HG03571 (cell line): ENCODE measurements around the gene SCAF1.

Experiments
- ATAC-seq: cut with Tn5 transposase; IDR thresholded peaks from one replicate; pipeline ENCODE4 v1.9.1; 2021; ENCODE audit not compliant: unreplicated experiment

Gene SCAF1

GRCh38 chr19:49664171-49665035 lies 22.4 kb downstream of the SCAF1 start:
- no peak for ATAC-seq

- no peak for ATAC-seq
Observed at GRCh38 chr19:49665036-49665350, 23.0 kb downstream of the SCAF1 start.

DNA sequence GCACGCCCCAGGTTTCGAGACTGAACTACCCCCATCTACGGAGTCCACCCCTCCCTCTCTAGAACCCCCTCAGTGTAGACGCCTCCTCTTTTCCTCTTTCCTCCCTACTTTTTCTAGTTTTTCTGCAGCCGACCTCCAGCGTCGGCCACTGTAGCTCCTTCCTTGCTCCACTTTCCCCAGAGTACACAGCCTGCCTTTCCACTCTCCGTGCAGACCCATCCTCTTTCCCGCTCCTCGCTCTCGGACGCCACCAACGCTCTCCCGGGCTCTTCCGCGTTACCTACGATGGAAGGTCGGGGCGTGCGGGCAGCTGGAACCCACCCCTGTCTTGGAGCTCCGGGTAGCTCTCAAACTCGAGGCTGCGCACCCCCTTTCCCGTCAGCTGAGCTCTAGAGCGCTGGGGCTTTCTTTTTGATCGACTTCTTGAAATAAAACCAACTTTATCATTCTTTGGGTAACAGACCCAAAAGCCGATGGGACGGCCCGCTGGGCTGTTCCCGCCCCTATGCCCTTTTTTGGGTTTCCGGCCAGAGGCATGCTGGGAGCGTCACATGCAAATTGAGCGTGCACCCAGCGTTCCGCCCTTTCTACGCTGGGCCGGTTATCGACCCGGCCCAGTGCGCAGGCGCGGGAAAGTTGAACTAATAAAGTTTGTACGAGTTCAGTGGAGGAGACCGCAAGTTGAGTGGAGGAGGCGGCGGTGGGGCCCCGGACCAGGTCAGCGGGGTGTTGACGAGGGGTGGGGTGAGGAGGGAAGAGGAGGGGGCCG lies 23.5 kb downstream of the SCAF1 start, which contains the start of the genes BCL2L12 and IRF3:
TSS of gene BCL2L12 (plus strand) at position 583 of the 769 bp plus-strand sequence. CDS start 760 bp downstream, outside the sequence.
TSS of gene IRF3 (minus strand) at position 507 of the 769 bp plus-strand sequence. CDS start 1,019 bp downstream, outside the sequence.
- ATAC-seq = peak; percentile 72

- no peak for ATAC-seq
Observed at GRCh38 chr19:49666120-49666444, 24.1 kb downstream of the SCAF1 start.

DNA sequence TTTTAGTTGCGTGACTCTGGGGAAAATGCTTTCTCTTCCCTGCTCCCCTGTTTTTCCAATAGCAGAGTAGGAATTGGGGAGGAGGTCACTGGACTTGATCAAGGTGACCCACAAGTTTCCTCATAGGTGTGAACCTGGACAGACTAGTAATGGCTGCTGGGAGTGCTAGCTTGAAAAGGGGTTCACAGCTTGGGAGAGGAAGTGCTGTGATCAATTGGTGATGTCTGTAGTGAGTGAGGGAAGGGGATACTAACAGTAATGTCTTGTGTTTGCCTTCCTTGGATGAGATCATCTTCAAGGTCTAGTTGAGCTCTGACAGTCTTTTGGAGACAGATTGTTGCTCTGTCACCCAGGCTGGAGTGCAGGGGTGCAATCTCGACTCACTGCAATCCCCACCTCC lies 25.5 kb downstream of the SCAF1 start:
- no peak for ATAC-seq

DNA sequence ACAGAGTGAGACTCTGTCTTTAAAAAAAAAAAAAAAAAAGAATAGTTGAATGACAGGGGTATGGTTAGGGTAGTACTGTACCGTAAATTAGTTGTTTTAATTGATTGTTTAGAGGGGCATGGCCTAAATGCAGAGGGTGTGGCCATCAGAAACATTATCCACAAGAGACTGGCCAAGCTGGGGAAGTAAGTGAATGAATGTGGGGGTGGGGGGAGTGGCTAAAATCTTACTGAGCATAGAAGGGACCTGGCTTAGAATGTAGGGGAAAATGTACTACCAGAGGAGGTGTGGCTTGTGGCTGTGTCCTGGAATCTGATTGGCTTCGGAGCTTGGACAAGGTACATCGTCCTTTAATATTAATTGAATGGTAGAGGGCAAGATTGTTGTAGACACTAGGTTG lies 27.5 kb downstream of the SCAF1 start:
- ATAC-seq = no peak

- no peak for ATAC-seq
Observed at GRCh38 chr19:49672131-49672919, 30.3 kb downstream of the SCAF1 start.

DNA sequence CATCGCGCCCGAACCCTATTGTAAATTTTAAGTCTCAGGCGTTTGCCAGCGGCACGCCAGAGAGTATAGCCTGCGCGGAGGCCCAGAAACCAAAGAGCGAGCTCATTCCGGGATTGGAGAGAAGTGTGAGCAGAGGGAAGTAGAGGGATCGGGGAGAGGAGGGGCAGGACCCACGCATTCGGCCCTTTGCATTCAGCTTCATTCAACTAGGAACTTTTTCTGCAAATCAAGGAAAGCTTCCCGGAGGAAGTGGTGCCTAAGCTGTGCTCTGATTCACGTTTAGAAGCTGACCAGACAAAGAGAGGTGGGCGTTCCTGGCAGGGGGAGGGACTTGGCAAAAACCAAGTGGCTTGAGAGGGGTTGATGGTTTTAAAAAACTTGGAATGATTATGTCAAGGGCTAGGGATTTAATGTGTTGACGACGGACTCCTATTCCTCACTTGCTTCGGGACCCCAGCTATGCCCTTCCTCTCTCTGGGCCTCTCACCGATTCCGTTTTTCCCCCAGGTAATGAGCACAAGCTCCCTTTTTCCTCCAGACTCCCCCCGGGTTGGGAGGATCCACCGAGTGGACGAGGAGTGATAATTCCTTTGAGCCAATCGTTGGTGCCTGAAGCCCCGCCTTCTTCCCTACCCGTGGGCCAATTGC lies 34.3 kb downstream of the SCAF1 start:
- ATAC-seq = peak; percentile 19

GRCh38 chr19:49676784-49677230 lies 34.8 kb downstream of the SCAF1 start:
- ATAC-seq = peak; percentile 64

- ATAC-seq = no peak
Observed at GRCh38 chr19:49677231-49677900, 35.4 kb downstream of the SCAF1 start, which contains the start of gene PRMT1. TSS of gene PRMT1 (plus strand) at chr19:49677271. CDS start at chr19:49677281, 10 bp downstream.

- ATAC-seq = no peak
Observed at GRCh38 chr19:49677901-49678674, 36.1 kb downstream of the SCAF1 start.

DNA sequence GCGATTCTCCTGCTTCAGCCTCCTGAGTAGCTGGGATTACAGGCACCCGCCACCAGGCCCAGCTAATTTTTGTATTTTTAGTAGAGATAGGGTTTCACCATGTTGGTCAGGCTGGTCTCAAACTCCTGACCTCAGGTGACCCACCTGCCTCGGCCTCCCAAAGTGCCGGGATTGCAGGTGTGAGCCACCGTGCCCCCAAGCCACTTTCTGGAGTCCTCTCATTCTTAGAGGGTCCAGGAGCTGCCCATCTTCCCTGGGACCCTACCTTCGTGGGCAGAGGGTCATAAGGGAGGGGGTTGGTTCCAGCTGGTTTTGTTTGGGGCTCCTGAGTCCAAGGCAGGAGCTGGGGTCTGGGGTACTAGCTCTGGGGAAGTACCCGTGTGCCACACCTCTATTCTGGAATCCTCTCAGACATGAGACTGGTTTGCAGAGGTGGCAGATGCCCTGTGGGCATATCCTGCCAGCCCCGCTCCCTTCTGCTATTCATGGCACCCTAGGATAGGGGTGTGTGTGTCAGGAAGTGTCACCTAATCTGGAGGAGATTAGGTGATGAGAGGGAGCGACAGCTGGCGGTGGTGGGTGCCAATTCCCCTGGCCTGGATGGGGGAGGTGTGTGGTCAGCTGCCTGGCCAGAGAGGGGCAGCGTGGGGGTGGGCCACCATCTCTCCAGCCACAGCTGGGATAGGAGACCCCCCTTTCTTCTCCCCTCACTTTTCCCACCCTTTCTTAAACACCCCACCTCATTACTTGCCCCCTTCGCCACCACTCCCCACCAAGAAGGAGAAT lies 37.2 kb downstream of the SCAF1 start:
- no peak for ATAC-seq

DNA sequence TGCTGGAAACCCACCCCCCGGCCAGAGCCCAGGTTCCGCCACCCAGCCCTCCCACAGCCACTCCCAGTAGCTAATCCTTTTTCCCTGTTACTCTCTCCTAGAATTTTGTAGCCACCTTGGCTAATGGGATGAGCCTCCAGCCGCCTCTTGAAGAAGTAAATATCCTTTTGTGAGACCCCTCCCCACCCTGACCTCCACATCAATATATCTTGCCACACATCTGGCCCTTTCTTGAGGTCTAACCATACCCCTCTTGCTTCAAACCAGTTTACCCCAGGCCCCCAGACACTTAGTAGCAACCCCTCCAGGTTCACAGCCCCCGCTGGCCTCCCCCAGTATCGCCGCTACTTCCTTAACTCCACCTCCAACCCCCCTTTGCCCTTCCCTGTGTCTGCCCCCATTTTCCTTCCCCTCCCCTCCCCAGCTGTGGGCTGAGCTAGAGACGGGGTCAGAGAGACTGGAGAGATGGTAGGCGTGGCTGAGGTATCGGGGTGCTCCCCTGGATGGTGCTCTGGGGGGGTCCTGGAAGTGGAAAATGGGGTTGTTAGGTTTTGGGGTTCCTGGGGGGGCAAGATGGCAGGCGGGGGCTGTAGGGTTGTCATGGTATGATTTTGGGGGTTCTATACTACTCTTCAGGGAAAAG lies 37.9 kb downstream of the SCAF1 start:
- no peak for ATAC-seq

- no peak for ATAC-seq
Observed at GRCh38 chr19:49680421-49681351, 38.7 kb downstream of the SCAF1 start.

- ATAC-seq = no peak
Observed at GRCh38 chr19:49681830-49682229, 39.8 kb downstream of the SCAF1 start.

DNA sequence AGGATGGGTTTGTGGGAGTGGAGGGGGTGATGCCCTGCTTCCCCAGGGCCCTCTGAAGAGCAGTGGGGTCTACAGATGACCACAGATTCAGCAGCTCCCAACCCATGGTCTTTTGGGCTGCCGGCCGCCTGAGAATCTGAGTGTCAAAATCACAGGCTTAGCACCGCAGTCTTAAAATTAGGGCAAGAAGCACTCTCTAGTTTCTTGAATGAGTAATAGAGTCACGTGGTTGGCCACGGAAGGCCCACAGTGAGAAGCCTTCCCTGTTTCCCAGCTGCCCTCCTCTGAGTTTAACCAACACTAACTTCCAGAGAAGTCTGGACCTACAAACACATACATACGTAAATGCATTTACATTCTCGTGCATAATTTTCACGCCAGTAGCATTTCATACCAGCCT lies 40.3 kb downstream of the SCAF1 start:
- ATAC-seq = no peak

- no peak for ATAC-seq
Observed at GRCh38 chr19:49683814-49684250, 41.8 kb downstream of the SCAF1 start.
